ENCODE measurements around the gene FTO.

Gene FTO

DNA sequence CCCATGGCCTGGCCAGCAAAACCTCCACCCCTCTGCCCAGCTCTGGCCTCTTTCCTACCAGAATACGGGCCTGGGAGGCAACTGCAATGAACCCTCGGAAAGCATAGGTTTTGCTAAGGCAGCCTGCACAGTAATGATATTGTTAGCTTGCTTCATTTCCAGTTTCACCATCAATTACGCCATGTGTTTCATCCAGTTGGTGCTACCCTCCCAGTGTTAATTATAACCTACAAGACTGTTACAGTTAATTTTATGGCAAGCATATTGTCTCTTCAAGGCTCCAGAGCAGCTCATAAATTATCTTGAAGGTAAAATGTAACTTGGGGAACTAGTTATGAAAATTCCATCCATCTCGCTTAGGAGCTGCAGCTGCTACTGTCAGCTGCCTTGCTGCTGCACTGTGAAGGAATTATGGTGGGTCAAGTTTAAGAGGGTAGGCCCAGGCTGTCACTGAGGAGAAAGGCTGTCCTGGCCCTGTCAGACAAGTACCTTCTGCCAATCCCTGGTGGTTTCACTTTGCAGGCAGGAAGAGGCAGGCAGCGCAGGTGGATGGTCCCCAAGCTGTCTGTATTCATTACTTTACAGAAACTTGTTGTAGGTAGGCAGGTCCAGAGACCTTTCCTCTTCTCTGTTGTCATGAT lies 242.9 kb downstream of the FTO start:
- DNase-seq = peak in 2 of 3 experiments; percentile 59 to 91

DNA sequence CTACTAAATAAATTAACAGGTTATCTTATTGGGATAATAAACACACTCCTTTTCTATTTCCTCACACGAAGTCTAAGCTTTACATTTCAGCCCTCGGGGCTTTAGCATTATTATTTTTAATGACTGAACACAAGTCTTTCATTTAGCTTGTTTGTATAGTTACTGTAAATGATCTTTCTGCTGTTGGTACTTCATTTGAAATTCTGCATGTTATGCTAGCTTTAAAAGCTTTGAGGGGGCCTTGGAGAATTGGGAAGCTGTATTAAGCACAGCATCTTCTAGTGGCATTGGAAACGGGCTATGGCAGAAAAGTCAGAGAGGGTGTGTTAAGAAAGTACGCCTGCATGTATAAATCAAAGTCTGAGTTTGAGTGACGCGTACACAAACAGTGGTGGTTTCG lies 243.7 kb downstream of the FTO start:
- peak; percentile 23 to 73 (median 43) for DNase-seq

DNA sequence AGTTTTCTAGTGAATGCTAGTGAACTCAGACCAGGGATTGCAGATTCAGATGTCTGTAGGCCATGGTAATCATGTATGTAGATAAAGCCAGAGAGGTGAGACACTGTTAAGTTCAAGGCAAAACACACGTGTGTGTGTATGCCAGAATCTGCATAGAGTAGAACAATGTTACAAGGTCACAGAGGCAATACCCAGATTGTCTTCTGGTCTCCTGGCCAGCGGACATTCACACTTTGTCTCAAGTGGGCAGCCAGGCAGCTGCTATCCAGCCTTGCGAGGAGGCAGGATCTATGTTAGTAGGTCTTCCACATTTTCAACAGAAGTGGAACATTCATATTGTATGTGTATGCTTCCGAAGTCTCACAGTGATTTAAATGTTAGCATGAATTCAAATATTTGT lies 244.4 kb downstream of the FTO start:
- DNase-seq = no peak

DNA sequence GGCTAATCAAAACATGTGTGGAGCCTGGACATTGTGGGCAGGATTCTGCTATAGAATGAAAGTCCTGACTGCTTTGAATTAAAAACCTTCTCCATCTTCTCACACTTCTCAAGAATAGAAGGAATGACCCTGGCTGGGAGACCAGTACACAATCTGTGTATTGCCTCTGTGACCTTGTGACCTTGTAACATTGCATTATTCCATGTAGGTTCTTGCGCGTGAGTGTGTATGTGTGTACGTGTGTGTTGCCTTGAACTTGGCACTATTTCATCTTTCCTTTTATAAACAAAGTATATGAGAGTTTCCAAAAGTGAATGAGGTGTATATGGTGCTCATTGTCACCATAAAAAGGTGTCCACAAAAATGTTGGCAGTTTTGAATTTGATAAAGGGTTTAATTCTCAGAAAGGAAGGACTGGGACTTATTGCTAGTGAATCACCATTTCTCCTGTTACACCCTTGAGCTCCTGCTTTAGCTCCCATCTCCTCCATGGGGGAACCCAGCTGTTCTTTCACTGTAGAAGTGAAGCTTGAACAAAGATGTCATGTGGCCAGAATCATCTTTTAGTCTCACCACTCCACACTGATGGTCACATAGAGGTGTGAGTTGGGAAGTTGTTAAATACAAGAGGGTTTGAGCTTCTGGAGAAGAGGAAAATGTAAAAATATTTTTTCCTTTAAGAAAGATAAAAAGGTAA lies 244.9 kb downstream of the FTO start:
- DNase-seq = peak in 1 of 3 experiments; percentile 25

DNA sequence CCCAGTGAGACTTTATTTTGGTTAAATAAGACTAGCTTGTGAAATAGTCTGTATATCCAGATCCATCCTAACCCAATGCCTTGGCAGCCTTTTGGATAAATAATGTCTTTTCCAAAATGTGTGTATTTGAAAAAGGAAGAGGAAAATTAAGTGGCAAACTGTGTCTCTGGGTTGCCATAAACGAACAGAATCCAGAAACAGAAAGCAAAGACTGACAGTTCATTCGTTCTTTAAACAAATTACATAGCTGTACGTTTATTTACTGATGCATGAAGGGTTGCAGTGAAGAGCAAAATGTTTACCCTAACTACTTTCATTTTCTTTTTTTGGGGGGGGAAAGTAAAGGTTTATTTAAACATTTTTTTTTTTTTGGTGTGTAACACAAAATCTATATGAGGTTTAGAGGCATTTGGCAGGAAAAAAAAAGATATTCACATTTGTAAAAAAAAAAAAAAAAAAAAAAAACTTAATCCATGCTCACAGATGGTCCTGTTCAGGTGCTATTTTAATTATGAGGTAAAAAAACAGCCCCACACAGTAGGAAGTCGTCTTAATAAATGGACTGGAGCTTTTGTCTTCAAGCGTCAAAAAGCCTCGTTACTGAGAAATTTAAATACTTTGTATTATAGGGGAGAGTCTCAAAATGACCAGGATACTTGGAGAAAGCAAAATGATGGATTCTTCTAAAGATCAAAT lies 245.9 kb downstream of the FTO start:
- peak in 2 of 3 experiments; percentile 35 to 88 for DNase-seq

DNA sequence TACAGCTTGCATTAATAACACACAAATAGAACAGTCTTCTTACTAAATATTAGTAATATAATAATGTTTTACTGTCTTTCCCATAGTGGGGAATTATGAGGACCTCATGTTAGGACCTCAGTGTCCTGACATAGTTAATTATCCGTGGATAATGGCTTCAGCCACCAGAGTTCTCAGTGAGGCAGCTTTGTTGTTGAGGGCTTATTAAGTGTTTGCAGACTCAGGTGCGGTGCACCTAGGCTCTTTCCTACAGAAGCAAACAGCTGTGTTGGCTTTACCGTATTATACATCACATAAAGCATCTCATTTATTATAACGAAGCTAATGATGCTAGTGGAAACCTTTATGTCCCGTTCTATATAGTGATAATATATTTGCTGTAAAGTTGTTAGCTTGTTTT lies 246.7 kb downstream of the FTO start:
- DNase-seq = peak; percentile 47 to 94 (median 69)

DNA sequence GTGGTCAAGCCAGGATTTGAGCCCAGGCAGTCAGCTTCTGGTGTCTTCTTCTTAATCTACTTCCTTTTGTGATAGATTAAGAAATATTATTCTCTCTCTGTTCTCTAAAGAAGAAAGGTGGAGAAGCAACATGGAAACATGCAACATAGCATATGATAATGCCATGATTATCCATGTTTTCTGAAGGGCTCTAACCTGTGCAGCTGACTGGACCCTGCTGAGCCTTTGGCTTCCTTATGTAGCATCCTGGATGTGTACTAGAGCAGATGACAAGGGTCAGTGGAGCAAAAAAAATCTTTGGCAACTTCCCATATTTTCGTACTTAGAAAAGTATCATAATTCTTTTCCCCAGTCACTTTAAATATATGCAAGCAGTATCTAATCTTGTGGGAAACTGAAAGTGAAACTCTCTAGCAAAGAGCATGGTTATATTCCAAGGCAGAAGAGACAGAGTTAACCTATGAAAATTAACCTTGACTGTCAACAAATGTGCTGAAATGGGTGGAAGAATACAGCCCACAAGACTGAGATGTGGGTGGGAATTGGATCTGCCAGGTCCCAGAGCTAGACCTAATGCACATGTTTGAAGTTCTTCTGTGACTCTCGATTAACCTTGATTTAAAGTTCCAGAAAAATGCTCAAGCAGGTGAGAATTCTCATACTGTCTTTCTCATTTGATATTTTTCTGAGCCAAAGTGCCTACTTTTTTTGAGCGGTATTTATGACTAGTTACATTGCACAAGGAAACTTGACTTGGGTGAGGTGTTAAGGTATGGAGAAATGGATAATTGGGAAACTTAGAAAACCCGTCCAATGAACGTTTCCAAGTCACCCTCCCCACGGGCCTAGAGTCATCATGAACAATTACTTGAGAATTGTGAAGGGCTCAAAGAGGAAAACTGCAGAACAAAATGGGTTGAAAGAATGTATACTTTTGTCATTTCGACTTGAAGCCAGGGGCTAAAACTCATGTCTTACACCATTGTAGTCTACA lies 248.6 kb downstream of the FTO start:
- no peak for DNase-seq

DNA sequence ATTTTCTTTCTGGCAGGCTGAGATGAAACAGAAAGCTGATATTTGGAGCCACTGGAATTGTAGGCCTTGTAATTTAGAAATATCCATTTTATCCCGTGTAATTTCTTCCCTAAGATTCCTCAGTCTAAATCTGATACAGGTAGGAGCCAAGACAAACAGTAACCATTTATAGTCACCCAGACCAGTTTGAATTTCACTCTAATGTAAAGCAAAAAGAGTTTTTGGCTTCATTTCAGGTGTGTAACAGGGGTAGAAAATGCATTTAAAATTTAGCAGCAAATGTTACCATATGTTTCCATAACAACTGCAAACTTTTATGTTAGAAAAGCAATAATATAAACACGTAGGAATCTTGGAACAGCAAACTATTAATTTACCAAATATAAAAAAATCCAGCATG lies 249.4 kb downstream of the FTO start:
- no peak for DNase-seq

DNA sequence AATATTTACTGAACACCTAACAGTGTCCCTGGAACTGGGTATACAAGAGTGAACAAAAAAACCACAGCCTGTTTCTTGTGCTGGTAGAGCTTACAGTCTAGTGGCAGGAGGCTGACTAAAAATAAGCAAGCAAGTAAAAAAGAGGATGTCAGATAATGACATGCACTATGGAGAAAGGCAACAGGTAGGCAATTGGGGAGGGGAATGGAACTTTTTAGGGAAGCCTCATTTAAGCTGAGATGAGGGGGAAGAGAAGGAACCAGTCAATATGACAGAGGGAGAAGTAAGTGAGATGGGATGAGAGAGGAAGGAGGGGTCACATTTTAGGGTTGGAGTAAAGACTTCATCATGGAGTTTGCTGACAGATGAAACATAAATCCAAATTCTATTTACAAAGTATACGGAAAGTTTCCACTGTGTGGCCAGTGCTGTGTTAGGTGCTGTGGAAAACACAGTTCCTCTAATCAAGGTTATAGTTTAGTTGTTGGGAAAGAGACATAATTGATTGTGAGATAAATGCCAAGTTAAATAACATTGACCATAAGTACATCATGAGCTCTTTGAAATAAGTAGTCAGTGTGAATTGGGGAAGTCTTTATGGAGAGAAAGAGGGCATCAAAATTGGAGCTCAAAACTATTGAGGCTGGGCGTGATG lies 251.4 kb downstream of the FTO start:
- no peak for DNase-seq

DNA sequence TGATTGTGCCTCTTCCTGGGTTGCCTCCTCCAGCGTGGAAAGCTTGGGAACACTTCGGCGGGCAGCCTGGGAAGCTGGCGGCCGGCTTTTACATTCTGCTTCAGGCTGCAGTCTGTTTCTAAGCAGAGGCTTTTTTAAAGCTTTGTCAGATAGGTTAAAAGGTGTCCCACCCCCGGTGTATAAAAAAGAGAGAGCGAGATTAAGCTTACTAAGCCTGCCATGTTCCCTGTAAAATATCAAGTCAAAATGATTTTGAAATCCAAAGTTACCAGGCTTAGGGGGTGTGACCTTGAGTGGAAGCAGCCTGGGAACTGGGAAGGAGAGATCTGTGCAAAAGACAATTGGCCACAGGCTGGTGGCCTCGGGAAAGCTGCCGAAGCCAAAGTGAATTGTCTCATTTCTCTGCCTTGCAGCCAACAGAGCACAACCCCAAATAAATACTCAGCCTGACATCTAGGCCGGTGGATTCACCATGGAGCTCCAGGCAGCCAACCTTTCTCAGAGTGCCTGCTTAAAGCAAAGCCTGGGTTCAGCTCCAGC lies 254.5 kb downstream of the FTO start:
- DNase-seq = no peak

DNA sequence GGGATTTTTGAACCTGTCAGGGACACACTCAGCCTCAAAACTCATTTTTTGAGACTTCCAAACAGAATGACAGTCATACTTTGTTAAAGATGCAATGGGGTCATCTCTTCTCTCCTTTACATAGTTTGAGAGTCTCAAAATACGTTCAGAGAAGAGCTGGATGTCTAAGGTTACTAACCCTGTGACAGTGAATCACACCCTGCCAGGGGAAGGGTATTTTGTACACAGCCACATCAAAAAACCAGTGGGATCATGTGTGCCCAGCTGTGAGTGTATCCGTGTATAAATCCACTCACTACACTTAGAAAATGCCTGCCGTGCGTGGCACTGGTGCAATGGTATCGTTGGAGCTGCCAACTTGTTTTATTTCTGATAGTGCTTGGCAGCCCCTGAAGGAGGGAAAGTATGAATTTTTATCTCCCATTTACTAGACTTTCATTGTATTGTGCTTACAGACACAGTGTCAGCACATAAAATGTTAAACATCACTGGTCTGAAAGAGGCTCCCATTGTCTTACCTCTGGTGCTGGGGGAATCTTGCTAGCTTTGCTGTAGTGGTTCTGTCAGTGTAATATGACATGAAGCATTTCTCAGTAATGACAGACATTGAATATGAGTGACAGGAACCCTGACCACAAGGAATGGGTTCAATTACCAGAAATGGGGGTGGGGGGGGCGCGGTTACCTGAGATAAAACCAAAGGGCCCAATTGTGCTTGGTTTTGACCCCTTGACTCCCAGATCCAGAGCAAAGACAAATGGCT lies 256.3 kb downstream of the FTO start:
- DNase-seq = no peak

DNA sequence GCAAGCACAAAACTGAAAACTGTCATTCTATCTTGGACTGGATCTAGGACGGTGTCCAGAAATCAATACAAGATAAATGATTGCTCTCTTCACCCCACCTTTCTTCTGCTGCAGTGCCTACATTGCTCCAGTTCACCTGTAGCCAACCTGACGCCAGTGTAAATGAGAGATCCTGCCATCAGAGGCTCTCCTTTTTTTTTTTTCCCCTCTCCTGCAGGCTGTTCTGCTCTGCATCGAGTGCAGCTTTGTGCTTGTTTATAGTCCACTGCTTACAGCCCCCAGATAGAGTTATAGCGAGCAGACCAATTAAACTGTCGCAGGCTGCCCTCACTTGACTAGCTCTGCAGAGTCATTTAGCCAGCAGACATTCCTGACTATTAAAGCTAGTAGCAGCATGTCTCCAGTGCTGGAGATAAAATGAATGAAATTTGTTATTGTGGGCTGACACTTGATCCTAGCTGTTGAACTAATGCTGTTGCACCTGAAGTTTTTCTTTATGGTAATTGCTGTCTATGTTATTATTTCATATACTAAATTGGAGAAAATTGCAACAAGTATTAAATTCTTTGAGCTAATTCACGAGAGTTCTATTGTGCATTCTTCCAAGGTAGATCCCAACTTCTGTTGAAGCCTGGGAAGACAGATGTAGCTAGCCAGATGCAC lies 257.1 kb downstream of the FTO start:
- DNase-seq = peak; percentile 22 to 76 (median 57)

DNA sequence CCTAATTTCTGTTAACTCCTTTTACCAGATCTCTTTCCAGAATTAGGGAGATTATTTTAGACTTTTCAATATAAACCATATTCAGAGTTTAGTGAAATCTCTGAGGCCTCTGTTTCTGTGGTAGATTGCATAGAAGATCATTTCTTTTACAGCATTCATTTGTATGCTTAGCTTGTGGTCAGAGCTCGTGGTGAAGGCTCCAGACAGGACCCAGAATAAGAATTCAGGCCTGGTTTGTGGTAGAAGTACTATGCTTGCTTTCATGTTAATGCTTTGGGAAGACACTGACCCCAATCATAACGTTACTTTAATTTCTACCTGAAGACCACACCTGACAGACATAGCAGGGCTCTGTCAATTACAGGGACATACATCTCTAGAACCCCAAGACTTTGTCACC lies 258.1 kb downstream of the FTO start:
- no peak for DNase-seq

DNA sequence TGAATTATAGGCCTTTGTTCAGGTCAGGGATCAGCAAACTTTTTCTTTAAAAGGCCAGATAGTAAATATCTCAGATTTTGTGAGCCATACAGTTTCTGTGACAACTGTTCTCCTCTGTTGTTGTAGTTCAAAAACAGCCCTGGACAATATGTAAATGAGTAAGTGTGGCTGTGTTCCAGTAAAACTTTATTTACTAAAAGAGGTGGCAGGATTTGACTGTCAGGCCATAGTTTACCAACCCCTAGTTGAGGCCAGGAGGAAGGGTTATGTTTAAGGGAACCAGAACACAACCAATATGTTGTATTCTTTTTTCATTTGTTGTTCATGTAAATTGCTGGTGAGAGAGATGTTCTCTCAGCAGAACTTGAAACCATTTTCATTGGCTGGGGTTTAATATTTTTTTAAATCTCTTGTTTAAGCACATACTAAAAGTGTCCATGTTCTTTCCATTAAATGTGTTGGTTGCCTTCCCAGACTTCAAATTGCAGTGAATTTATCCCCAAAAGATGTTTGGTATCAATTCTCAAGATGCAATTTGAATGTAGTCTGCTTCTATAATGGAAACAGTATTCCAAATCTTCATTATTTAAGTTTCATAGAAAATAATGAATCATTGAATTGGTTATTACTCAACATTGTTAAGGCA lies 260.3 kb downstream of the FTO start:
- no peak for DNase-seq

DNA sequence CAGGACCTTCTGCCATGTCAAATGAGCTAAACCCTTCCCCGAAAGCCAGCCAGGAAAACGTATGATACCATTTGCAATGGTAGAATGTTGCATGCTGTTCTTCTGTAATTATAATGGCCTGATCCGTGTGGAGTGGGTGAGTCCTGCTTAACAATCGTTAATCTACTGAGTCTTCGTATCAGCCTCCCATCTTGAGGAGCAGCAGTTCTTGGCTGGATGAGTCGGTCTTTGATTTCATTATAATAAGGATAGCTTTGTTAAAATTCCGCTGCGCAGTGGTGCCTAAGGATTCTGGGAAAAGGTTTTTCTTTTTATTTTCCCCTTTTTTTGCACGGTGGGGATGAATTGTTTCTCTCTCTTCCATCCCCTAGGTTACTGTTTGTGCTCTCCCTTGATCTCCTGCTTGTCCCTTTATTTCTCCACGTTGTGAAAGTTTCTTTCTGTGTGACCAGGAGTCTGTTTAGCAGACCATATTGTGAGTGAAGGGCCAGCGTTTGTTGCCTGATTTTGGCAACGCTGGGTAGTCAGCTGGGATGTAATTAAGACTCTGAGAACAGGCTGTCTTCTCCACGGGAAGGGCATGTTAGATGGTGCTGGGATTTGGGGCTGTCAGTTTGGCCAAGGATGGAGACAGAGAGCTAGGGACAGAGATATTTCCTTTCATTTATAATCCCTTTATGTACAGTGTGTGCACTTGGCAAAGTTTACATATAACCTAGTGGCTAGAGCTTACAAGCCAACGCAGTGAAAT lies 263.0 kb downstream of the FTO start:
- no peak for DNase-seq

DNA sequence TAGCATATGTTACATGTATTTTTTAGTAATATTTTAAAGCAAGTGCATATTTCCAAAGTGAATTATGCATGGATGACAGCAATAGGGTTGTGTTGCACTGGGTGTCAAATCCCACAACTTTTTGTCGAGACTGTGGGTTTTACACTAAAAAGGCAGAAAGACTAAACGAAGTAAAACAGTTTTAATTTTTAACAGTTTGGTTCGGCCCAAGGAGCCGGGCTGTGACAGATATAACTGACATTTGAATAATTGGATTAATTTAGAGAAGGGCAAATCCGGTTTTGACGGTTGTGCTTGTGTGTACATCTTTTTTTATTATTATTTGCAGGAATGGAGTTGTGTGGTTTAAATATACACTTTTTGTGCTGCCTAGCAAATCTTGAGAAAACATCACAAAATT lies 263.6 kb downstream of the FTO start:
- DNase-seq = no peak

DNA sequence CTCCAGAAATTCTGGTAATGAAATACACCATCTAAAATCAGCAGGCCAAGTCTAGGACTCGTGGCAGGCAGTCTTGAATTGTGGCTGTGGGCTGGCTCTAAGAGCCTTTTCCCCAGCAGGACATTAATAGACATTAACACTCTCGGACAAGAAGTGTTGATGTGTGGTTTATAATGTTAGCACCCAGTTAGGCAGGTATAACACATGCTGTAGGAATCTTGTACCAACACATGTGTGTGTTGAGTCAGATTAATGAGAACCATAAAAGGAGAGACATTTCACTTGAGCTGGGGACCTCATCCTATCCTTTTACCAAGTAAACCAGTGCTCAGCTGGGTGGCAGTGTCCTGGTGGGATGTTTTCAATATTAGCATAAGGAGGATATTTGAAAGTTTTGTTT lies 264.5 kb downstream of the FTO start:
- DNase-seq = no peak

DNA sequence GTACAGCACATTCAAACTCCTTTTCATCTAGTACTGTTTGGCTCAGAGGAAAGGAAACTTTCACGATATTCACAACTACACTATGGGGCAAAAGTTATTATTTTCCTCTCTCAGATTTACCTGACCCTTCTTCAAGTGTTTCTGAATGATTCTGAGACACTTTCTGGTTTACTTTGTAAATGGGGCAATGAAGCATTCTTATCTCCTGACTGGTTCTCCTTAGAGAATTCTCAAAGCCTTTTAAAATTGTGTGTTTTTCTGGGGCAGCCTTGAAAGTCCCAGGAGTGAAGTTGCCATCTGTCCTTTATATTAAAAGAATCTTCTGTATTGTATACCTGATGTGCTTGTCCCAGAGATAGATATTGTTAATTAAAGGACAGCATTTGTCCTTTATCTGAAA lies 264.9 kb downstream of the FTO start:
- DNase-seq = no peak

DNA sequence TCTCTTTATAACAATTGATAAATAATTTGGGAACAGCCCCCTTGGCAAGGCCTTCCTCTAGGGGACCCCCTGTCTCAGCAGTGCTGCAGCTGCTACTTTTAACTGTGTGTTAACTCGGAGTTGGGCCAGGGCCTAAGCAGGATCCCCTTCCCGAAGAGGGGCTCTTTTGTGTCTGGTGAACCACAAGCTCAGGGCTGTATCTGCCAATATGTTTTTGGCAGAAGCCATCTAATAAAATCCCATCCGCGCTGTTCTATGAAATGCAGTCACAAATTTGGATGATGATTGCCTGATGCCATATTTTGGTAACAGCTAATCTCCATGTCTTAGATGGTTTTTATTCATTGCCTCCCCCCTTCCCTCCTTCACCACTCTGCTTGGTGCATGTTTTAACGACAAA lies 267.7 kb downstream of the FTO start:
- DNase-seq = no peak
